NCI-H146 treated with DMSO at 0.1 percent for 48 hours (cell line): ENCODE data around the gene PTH1R.

Source experiments
- DNase-seq: peaks from one replicate; lab custom pipeline; 2025; ENCODE audit not compliant: unreplicated experiment; lab: John Stamatoyannopoulos, UW

Gene PTH1R

DNA sequence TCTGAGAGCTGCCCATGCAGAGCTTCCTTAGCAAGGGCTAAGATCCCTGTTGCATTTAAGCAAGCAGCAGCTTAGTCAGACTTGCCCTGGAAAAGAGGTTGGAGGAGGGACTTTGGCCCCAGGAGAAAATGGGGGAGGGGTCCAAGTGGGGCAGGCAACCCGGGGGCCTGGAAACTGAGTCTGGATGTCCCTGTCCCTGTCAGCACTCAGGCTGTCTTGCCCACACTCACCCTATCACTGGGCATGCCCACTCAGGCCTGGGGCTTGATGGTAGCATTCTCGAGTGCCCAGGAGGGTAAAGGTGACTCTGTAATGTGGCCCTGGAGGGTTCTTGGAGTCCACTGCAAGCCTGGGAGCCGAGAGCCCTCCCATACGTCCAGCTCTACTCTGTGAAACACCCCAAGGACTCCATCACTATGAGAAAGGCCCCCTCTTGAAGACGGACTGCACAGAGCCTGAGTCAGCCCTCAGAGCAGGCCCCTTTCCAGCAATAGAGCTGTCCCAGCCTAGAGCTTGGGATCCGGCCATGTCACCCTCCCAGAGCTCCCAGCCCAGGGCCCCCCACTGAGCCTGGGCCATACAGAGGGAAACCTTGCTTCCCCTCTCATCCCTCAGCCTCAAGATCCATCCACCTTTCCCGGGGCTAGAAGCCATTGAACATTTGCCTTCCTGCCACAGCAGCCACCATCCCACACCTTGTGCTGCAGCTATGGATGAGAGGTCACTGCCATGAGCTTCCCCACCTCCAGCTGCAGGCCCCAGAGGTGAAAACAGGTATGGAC, 27.6 kb upstream of the PTH1R start:
- no peak for DNase-seq

DNA sequence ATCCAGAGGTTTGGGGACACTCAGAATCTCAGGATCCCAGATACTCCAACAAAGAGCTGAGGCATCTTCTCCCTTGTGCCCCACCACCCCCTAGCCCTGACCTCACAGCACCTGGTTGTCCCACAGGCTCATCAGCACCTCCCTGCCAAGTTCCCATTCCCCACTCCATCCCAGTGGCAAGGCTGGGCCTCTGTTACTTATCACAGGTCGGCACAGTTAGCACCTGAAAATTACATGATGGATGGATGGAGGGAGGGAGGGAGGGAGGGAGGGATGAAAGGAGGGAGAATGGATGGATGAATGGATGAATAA, 27.1 kb upstream of the PTH1R start:
- no peak for DNase-seq

DNA sequence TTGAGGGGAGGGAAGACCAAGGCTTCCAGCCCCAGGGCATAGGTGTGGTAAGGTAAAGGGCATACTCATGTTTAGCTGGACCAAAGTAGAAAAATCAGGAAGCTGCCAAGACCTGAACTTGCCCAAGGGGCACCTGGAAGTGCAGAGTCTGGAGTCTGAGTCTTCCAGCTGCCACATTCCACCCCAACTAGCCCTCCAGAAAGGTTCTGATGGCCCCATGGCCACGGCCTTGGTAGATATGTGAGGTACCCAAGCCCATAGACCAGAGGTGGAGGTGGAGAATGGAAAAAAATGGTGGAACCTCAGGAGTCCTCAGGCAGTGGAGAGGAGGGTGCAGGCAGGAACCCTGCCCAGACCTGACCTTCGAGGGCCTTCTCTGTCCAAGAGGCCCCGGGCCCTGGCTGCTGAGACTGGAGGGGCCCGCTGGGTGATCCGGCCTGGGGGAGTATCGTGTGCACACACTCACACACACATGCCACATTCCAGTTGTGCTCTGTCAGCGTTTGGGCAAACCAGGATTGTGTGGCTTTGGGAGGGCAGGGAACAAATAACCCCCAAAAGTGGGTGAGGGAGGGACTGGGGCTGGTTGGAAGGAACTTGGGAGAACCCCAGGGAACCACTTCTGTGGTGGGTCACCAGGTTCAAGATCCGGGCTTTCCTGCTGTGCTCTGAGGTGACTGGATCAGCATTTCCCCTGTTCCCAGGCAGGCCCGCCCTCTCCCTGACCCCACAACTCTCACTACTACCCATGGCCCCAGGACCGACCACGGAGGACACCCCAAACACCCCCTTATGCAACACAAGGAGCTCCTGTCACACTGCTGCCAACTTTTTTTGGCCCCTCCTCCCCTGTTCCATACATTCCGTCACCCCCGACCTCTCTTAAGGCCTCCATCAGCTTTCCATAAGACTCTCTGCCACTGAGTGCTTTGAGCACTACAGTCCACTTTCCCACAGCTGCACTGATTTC, 25.9 kb upstream of the PTH1R start:
- no peak for DNase-seq

DNA sequence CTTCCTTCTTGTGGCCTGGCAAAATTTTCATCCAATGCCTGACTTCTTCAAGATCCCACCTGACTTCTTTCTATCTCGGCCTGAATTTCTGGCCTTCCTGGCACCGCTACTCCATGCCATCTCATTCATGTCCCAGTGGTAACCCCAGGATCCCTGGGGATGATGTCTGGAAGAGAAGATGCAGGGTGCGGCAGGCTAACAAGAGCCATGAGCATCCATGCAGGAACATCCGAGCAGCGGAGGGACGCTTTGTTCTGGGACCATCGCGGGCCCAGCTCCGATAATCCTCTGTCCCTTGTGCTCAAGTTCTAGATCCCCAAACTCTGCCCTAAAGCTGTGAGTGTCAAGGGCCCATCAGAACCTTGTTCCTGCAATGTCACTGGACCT, 25.2 kb upstream of the PTH1R start:
- no peak for DNase-seq

GRCh38 chr3:46852839-46853355, 24.6 kb upstream of the PTH1R start:
- no peak for DNase-seq

DNA sequence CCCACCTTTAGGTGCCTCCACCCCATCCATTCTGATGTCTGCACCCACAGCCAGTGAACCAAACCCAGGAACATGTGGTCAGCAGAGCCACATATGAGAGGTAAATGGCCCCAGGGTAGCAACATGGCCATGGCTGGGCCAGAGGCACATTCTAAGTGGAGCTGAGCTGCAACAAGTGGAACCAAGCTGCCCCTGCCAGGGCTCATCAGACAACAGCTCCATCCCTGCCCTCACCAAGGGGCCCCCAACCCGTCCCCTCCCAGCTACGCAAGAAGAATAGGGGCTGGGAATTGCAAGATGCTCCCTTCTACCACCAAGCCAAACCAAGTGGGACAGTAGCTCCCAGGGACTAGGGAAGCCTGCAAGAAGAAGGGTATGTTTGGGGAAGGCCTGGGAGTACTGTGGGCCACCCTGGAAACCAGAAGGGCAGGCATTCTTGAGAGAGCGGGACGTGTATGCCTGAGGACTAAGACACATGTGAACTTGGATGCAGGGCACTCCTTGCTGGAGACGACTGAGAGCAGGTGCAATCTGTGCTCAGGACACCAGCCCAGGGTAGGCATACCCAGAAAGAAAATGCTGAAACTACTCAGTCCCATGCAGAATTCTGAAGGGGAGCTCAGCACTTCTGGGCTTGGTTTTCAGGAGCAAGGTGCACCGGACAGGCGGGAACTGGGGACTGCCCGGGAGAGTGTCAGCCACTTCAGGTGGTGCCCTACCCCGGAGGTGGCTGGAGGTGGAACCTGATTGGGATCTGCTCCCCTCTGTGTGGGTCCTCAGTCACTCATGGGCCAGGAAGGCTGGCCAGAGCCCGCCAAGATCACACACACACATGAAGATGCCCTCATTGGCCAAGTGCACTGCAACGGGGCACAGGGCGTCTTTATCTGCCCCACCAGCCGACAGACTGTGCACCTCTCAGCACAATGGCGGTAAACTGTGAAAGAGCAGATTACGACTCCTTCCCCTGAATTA, 23.8 kb upstream of the PTH1R start:
- DNase-seq, result no peak

DNA sequence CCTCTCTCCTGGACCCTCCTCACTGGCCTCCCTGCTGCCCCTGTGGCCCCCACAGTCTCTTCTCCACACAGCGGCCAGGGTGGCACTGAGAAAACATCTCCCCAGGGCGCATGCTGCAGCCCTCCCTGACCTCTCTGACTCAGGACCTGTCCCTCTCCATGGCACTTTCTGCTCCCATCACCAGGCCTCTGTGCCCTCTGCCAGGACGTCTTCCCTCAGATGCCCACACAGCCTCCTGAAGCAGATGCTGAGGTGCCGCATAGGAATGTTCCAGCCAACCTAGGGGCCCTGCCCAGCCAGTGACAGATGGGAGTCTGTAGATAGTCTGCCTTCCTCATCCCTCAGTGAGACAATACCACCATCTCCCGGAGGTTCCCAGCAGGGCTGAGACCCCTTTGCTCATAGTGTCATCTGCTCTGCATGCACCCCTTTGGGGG, 22.9 kb upstream of the PTH1R start:
- DNase-seq, result no peak

DNA sequence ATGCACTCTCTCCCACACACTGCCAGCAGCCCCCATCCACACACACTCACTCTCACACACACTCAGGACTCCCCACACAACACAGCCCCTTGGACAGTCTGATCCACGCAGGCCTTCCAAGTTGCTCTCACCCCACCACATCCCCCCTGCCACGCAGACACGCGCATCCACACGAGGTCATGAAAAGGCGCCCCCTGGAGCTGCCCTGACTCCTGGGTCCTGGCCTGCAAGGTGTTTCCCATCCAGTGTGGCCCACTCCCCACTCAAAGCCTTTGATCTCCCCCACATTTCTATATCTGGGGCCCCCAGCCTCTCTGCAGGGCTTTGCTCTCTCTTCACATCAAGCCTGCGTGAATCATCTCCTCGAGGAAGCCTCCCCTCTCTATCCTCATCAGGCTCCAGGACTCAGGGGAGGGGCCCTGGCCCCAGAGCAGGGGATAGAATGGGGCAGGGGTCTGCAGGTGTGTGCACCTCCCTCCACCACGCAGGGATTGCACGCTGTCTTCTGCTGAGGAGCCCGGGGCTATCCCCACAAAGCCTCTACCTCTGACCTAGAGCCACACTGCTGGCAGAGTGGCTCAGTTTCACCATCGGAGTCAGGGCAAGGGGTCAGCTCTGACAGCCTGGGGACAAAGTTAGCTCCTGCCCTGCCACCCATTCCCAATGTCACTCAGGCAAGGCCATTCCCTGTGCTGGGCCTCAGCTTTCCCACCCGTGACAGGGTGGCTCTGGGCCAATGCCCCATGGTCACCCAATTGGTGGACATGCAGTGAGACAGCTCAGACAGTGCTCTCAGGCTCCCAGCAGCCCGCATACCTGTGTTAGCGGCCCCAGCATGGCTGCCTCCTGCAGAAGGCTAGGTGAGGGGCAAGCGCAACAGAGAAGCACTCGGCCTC, 20.7 kb upstream of the PTH1R start:
- no peak for DNase-seq

DNA sequence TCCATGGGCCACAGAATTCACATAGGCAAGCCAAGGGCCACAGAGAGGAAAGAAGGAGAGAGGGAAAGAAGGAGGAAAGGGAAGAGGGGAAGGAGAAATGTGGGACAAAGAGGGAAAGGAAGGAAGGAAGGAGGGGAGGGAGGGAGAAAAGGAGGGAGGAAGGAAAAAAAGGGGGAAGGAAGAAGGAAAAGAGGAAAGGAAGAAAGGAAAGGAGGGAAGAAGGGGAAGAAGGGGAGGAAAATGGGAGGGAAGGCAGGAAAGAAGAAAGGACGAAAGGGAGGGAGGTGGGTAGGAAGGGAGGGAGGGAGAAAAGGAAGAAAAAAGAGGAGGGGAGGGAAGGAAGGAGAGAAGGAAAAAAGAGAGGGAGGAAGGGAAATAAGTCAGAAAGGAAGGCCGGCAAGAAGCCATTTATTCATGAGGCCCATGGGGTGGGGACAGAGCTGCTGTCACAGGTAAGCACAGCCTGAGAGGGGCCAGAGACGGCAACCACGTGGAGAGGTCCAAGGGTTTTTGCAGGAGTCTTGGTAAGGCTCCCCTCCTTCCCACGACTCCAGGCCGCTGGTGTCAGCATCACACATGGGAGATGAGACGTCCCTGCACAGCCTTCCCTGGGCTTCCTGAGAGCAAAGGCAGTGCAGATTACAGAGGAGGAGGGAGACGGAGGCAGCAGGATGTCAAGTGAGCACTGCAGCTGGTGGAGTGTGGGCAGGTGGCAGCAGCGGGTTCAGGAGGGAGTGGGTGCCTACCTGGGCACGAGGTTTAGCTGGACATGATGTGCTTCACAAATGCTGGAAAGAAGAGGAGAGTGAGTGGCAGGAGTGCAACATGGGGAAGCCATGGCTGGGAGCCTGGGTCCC, 19.8 kb upstream of the PTH1R start:
- DNase-seq, result no peak

DNA sequence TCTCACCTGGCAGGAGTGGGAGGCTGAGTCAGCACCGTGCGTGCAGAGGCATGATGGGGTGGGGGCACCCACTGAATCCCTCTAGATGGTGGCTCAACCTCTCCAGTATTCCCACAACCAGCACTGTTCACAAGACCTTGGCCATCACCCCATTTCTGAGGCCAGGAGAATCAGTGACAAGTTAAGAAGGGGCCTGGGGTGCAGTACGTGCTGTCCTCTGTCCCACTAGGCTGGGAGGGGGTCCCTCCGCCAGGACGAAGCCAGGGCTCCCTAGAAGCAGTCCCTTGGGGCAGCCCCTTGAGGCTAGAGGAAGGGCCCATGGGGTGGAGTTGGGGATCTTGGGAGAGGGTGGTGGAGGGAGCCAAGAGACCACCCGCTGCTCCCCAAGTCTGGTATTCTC, 19.1 kb upstream of the PTH1R start:
- no peak for DNase-seq

DNA sequence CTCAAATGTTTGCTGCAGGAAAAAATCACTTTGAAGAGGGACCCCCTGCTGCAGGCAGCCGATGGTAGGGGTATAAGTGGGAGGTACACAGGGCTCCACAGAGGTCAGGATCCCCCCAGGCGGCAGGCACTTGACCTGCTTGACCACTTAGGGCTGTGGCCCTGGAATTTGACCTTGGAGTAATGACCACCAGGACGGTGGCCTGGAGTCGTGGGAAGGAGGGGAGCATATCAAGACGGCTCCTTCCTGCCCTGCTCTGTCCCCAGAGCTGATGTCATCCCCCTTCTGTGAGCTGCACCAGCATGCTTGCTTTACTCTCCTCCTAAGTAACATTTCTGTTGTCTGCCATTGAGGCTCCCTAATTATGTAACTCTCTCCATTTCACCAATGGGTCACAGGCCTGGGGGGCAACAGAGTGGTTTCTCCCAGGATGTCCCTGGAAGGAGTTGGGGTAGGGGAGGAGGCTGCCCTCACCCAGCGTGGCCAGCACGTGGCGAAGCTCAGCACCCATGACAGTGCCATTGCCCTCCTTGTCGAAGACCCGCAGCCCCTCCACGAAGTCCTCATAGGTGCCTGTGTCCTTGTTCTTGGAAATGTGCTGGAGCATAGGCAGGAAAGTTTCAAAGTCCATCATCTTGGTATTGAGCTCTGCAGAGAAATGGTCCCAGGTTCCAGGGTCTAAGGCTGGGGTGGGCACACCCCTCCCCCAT, 18.4 kb upstream of the PTH1R start:
- no peak for DNase-seq

GRCh38 chr3:46860017-46860809, 17.3 kb upstream of the PTH1R start:
- no peak for DNase-seq

DNA sequence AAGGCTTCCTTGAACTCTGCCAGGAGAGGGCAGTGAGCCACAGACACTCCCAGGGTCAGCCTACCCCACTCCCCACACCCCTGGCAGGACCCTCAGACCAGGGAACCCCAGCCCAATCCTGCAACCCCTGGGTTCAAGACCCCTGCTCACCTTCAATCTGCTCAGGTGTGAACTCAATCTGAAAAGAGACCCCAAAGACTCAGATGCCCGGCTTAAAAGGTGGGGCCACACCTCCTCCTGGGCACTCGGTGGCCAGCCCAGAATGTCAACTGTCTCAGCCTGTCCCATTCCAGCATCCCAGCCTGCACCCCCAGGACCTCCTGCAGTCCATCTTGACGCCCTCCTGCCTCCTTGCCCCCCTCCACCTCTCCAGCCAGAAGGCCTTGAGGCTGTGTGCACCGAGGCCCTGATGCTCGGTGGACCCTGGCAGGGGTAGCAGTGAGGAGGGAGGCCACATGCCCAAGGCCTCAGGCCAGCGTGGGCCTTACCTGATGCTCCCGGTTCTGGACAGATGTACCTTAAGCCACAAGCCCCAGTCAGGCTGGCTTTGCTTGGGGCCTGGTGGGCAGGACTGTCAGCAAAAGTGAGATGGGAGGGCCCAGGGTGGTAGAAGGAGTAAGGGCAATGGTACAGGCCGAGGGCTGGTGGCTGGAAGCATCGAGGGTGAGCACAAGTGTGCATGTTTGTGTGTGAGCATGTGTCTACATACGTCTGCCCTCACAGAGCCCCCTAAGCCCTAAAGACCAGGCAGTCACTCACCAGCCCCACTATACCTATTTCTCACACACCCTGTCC, 16.5 kb upstream of the PTH1R start:
- DNase-seq, result no peak

DNA sequence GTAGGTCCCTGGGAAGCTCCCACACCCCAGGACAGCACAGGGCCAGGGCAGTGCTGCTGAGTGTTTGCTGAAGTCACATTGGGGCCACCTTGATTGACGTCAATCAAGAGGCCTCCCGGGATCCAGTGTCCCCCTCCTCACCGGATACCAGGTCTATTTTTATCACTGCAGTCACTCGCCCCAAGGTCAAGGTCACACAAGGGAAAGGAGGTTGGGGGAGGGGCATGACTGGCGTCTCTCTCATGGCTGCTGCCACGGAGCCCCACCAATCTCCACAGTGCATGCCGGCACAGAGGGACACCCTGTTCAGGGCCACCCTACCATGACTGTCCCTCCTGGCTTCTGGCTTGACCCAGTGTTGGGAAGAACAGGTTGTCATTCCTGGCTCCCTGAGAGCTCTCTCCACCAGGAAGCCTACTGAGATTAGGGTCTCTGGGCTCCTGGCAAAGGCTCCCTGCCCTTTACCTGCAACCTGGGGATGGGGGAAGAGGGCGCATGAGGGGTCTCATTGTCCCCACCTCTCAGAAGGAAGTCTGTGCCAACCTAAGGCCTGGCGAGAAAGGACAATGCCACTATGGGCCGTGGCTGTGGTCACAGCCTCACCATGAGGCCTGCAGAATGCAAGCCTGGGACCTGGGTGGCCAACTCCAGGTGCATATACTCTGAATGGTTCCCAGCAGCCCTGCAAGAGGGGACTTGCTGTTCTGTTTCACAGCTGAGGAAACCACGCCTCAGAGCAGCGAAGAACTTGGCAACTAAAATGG, 15.7 kb upstream of the PTH1R start:
- DNase-seq, result no peak

DNA sequence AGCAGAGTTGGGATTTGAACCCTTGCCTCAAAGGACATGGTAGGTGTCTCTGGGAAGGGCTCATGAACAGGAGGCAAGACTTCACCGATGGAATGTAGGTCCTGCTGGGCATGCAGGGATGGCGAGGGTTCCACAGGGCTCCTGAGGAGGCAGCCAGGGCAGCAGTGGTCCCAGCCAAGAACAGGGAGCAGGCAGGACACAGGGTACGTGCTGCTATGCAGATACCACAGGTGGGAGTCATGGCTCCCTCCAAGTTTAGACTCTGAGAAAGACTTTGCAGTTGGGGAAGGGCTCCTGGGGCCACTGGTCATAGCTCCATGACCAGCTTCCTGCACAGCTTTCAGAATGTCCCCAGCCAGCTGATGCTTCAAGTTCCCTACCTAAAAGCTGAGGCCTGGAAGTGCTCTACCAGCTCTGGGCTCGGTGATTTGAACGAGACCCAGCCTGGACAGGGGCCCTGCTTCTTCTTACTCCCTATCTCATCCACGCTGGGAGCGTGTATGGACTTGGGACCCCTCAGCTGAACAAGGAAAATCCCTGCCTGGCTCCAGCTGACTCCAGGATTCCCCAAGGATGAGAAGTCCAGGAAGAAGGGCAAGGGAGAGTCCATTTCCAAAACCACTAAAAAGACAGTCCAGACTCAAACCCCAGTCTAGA, 15.0 kb upstream of the PTH1R start:
- DNase-seq, result no peak
